NCI-H524 treated with DMSO at 0.1 percent for 48 hours (cell line): ENCODE results near the gene FNDC3B.

Experiments
- DNase-seq: peaks from one replicate; lab custom pipeline; 2025; lab: John Stamatoyannopoulos, UW

Gene FNDC3B

GRCh38 chr3:172136330-172136729 is 97.0 kb downstream of the FNDC3B start:
- DNase-seq, result no peak

GRCh38 chr3:172137287-172138192 is 98.2 kb downstream of the FNDC3B start:
- no peak for DNase-seq

GRCh38 chr3:172138193-172138537 is 98.8 kb downstream of the FNDC3B start:
- DNase-seq, result no peak

GRCh38 chr3:172138792-172139507 is 99.6 kb downstream of the FNDC3B start:
- no peak for DNase-seq

- DNase-seq, result no peak
These were observed 100.3 kb downstream of the FNDC3B start for GRCh38 chr3:172139528-172140276.

GRCh38 chr3:172140499-172141391 is 101.4 kb downstream of the FNDC3B start:
- DNase-seq, result no peak

GRCh38 chr3:172142051-172142863 is 102.9 kb downstream of the FNDC3B start:
- no peak for DNase-seq

- no peak for DNase-seq
These were observed 103.6 kb downstream of the FNDC3B start for GRCh38 chr3:172142864-172143451.

GRCh38 chr3:172143739-172144497 is 104.5 kb downstream of the FNDC3B start:
- DNase-seq, result no peak

GRCh38 chr3:172144601-172145000 is 105.2 kb downstream of the FNDC3B start:
- no peak for DNase-seq

GRCh38 chr3:172145031-172145686 is 105.8 kb downstream of the FNDC3B start:
- no peak for DNase-seq

- DNase-seq, result no peak
These were observed 107.0 kb downstream of the FNDC3B start for GRCh38 chr3:172146349-172146748.

- DNase-seq, result no peak
These were observed 107.9 kb downstream of the FNDC3B start for GRCh38 chr3:172147113-172147818.

- no peak for DNase-seq
These were observed 108.9 kb downstream of the FNDC3B start for GRCh38 chr3:172148241-172148640.

- no peak for DNase-seq
These were observed 109.6 kb downstream of the FNDC3B start for GRCh38 chr3:172148702-172149565.

- DNase-seq, result no peak
These were observed 110.9 kb downstream of the FNDC3B start for GRCh38 chr3:172150268-172150667.

GRCh38 chr3:172150913-172151650 is 111.7 kb downstream of the FNDC3B start:
- DNase-seq, result no peak
